OCI-LY7 (cell line): ENCODE measurements around the gene TANC1.

Source experiments
- CTCF ChIP-seq: fragments of 200-600 bp; sonication (generic); conservative IDR thresholded peaks from 2 replicates; pipeline ENCODE4 v1.5.1; 2014; ENCODE audit warnings: mild to moderate bottlenecking, antibody characterized with exemption, low read length, moderate library complexity, mixed read lengths
- EZH2phosphoT487 ChIP-seq: fragments of 200-600 bp; sonication (generic); IDR thresholded peaks from 2 replicates; pipeline ENCODE4 v1.6.1; 2018; ENCODE audit warnings: low read depth, borderline replicate concordance, mild to moderate bottlenecking, mixed run types, antibody characterized with exemption, low read length, moderate library complexity, mixed read lengths

GRCh38 chr2:159165048-159165447, 196.6 kb downstream of the TANC1 start:
- TF ChIP-seq CTCF (no peak), EZH2phosphoT487 (no peak)
